ENCODE measurements around the gene TMEM108. TPM values are rescaled to one million over a fixed set of nuclear protein-coding genes. Genes with fewer than 3 reads are reported as not detected.

The TMEM108 gene
- total and polyA plus RNA-seq, 2 experiments from 2014 or later = 7.4 to 15.3 TPM

- no peaks in the 10 kb centered on the region for H3K27me3 Mint-ChIP-seq (ENCODE audit: insufficient read depth, low read depth, poor library complexity)
- H3K27me3 ChIP-seq (ENCODE audit: insufficient read depth) = no peaks in the 10 kb centered on the region
- H3K9me3 Mint-ChIP-seq = no peaks in the 10 kb centered on the region; the same call in 2 of the 3 replicates
- H2AFZ ChIP-seq = no peak overlapping the region
- TF ChIP-seq ZNF462 (CRISPR knock-in tag; IDR thresholded peaks at IDR 0.05) (no peak), EZH2 (IDR thresholded peaks at IDR 0.05; ENCODE audit: low read depth, unreplicated experiment) (no peak), CREB1 (CRISPR knock-in tag; IDR thresholded peaks at IDR 0.05; ENCODE audit: low read depth) (no peak), JUNB (IDR thresholded peaks at IDR 0.05; ENCODE audit: unreplicated experiment) (no peak), ZNF114 (CRISPR knock-in tag; IDR thresholded peaks at IDR 0.05) (no peak), ETS1 (IDR thresholded peaks at IDR 0.05) (no peak), CTCF (conservative IDR thresholded peaks at IDR 0.05; ENCODE audit: low read depth in 2 of 2) (no peak), NANOG (IDR thresholded peaks at IDR 0.05; ENCODE audit: borderline replicate concordance) (no peak), REST (IDR thresholded peaks at IDR 0.05; ENCODE audit: unreplicated experiment) (no peak), STAT1 (IDR thresholded peaks at IDR 0.05; ENCODE audit: unreplicated experiment) (no peak), EZH2phosphoT487 (IDR thresholded peaks at IDR 0.05; ENCODE audit: unreplicated experiment) (no peak), POLR2AphosphoS5 (IDR thresholded peaks at IDR 0.05; ENCODE audit: low read depth) (no peak), ZNF331 (CRISPR knock-in tag; IDR thresholded peaks at IDR 0.05; ENCODE audit: low read depth) (no peak)
- no peaks in the 10 kb centered on the region for H3K36me3 ChIP-seq (ENCODE audit: insufficient read depth)
- H3K4me3 ChIP-seq = no peak overlapping the region
- H3K79me2 ChIP-seq (replicated peaks; ENCODE audit: insufficient read depth) = no peaks in the 10 kb centered on the region
- H3K4me1 Mint-ChIP-seq = no peaks in the 10 kb centered on the region
- H3K4me2 ChIP-seq = no peak overlapping the region
- no peaks in the 10 kb centered on the region; the same call in 2 of the 3 replicates for H3K36me3 Mint-ChIP-seq (ENCODE audit: low read depth)
- H3K4me1 ChIP-seq (ENCODE audit: insufficient read depth) = no peaks in the 10 kb centered on the region
- no peaks in the 10 kb centered on the region; the same call in 1 of the 2 replicates for H4K20me1 ChIP-seq (replicated peaks; ENCODE audit: insufficient read depth)
- H3K9me2 ChIP-seq (ENCODE audit: insufficient read depth) = no peaks in the 10 kb centered on the region; the same call in 1 of the 2 replicates
- H3K27ac ChIP-seq (ENCODE audit: low read depth) = no peak overlapping the region
- H3K27ac Mint-ChIP-seq = no peak overlapping the region
- no peak for DNase-seq (ENCODE audit: low spot score)
- no peak overlapping the region for H3K4me3 Mint-ChIP-seq
- no peaks in the 10 kb centered on the region for H3F3A ChIP-seq (replicated peaks; ENCODE audit: low read depth)
- ATAC-seq = no peak; the same call in 2 of the 3 replicates
Measured at GRCh38 chr3:133258358-133258757, 220.2 kb downstream of the TMEM108 start.
